Measurements from ENCODE around the gene SMLR1.

SMLR1 gene

DNA sequence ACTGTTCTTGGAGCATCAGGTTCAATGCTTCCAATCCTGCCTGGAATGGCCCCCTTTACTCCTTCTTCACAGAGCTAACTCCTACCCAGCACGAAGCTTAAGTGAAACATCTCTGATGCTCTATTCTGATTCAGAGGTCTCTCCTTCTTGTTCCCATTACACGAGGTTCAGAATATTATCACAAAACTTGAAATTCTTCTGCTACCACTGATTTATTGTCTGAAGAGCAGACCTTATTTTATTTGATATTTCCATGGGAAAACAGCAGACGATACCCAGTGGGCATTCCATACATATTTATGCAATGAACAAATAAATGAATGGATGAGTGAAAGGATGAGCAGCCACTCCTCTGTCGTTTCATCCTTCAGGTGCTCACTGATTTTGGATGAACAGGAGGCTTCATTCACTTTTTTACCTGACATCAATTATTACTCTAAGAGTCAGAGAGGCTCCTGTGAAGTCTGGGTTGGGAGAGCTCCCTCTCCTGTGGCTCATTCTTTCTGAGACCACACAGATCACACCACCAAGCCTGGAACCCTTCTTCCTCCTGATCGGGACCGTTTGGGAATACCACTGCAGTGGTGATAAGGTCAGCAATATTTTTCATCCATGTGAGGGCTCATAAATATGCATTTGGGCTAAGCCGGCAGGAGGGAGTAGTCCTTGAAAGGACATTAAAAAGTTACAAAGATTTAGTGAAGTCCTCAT lies 25.8 kb downstream of the SMLR1 start:
- TF ChIP-seq, protein P1, sequence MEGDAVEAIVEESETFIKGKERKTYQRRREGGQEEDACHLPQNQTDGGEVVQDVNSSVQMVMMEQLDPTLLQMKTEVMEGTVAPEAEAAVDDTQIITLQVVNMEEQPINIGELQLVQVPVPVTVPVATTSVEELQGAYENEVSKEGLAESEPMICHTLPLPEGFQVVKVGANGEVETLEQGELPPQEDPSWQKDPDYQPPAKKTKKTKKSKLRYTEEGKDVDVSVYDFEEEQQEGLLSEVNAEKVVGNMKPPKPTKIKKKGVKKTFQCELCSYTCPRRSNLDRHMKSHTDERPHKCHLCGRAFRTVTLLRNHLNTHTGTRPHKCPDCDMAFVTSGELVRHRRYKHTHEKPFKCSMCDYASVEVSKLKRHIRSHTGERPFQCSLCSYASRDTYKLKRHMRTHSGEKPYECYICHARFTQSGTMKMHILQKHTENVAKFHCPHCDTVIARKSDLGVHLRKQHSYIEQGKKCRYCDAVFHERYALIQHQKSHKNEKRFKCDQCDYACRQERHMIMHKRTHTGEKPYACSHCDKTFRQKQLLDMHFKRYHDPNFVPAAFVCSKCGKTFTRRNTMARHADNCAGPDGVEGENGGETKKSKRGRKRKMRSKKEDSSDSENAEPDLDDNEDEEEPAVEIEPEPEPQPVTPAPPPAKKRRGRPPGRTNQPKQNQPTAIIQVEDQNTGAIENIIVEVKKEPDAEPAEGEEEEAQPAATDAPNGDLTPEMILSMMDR (conservative IDR thresholded peaks at IDR 0.05): no peak
- TF ChIP-seq ZFX (IDR thresholded peaks at IDR 0.05): no peak
- no peak overlapping the region for H3K27ac ChIP-seq

DNA sequence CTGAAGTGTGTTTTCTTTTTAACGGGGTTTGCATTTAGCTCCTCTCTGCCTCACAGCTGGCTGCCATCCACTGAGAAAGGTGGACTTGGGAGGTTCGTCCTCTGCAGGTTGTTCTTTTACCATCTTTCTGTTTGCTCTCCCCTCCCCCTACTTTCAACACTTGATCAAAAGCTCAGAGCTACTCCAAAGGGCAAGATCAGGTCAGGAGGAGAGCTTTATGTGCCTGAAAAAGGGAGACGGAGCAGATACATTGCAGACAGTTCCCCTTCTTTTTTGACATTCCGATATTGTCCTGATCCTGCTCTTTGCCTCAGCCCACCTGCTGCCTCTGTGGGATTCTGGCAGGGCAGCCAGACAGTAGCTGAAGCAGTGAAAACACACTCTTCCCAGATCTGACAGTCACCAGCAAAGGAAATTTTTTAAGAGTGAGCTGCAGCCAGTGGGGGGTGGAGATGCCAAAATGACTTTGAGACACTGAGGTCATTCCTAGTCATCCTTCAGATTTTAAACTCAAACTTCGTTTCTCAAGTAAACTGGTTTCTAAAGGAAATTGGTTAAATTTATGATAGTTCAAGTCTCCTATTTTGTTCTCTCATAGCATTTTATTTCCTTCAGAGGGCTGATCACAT lies 26.5 kb downstream of the SMLR1 start:
- TF ChIP-seq, protein P1 (conservative IDR thresholded peaks at IDR 0.05): no peak
- no peak for TF ChIP-seq ZFX (IDR thresholded peaks at IDR 0.05)
- no peak overlapping the region for H3K27ac ChIP-seq

DNA sequence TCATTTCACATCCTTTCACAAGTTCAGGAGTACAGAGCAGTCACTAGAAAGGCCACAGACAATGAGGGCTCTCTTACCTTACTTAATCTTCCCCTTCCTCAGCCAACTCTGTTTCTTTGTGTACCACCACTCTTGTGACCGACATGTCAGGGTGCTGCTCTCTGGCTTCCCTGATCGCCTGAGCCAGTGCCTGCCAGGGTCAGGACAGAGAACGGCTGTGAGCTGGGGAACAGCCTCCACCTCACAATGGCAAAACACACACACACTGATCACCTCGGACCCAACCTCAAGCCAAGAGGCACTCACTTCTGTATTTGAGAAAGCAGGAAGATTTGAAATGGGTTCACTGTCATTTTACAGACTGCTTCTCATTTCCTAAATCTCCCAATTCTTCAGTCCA lies 30.8 kb downstream of the SMLR1 start:
- TF ChIP-seq, protein P1 (conservative IDR thresholded peaks at IDR 0.05): no peak
- TF ChIP-seq ZFX (IDR thresholded peaks at IDR 0.05): no peak
- H3K27ac ChIP-seq: no peak overlapping the region

DNA sequence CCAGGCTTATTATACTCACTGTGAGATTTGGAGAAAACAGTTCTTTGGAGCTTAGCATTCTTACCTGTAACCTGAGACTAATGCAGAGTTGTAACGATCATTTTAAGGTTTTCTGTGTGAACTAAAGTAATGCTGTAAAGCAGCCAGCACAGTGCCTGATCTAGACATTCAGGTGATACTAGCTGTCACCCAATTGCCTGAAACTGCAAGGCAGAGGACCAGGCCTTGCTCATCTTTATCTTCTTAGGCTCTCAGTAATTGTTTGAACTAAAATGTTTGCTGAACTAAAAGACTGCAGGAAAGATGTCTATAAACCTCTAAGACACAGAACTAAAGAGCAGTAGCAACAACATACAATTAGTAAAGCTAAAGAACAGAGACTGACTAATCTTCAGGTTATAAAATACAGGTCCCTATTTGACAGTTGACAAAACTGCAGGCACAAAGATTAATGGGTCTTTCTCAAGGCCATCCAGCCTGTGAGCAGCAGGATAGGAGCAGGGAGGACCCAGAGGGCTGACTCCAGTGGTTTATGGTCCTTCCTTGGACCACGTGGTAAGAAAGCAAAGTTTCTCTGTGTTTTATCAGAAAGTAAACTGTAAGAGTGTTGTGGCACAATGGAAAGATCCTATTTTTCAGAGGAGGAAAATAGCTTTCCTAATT lies 31.4 kb downstream of the SMLR1 start:
- TF ChIP-seq, protein P1 (conservative IDR thresholded peaks at IDR 0.05): no peak
- TF ChIP-seq ZFX (IDR thresholded peaks at IDR 0.05): no peak
- no peak overlapping the region for H3K27ac ChIP-seq

DNA sequence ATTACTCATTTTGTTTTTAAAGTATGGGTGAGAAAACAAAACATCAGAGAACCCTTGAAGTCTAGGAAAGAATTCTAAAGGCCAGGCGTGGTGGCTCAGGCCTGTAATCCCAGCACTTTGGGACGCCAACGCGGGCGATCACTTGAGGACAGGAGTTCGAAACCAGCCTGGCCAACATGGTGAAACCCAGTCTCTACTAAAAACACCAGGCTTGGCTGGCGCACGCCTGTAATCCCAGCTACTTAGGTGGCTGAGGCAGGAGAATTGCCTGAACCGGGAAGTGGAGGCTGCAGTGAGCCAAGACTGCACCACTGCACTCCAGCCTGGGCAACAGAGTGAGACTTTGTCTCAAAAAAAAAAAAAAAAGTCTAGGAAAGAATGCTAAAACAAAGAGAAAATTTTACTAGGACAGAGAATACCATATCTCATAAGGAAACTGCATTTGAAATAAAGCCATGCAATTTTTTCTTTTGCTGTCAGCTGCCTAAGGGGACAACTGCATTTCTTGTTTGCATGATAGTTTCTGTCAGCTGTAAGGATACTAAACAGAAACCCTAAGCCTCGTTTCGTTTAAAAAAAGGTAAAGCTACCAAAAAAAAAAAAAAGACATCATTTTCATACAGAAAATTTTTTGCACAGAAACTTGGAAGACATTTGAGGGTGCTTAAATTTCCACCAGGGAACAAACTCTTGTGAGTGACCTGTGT lies 32.1 kb downstream of the SMLR1 start:
- TF ChIP-seq, protein P1 (conservative IDR thresholded peaks at IDR 0.05): no peak
- no peak for TF ChIP-seq ZFX (IDR thresholded peaks at IDR 0.05)
- no peak overlapping the region for H3K27ac ChIP-seq

DNA sequence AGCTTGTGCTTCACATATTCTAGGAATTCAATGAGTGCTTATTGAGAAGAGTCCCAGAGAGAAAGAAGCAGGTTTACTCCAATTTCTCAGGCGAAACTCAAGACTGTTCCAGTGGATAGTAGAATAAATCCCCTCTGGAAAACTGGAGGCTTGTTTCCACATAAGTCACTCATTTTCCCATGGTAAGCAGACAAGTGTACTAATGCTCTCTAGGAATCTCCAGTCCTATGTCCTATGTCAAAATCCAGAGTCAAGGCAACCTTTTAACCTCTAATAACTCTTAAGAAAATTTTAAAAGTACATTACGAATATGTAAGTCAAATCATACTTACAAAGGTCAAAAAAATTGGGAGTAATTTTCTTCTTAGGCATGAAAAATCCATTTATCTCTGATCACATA lies 35.2 kb downstream of the SMLR1 start:
- TF ChIP-seq ZFX (IDR thresholded peaks at IDR 0.05): no peak
- TF ChIP-seq, protein P1 (conservative IDR thresholded peaks at IDR 0.05): no peak

More for the DNA sequence above, 35.2 kb downstream of the SMLR1 start:
- H3K27ac ChIP-seq: no peak overlapping the region

Data from C4-2B (cell line).